PC-9 (cell line): ENCODE results near the gene BBS9. TPM values are rescaled to one million over a fixed set of nuclear protein-coding genes. Genes with fewer than 3 reads are reported as not detected.

Experiments
- BruUV-seq: library from RNA; stranded (reverse); fragments of 400-500 nt; replicated peaks from 2 replicates; lab custom pipeline; 2021; lab: Mats Ljungman, UMichigan
- CTCF ChIA-PET: fragments of 300-600 bp; sonication (Branson Sonifier 250); formaldehyde crosslinking; loops from one replicate; lab custom pipeline; 2022; ENCODE audit warnings: antibody characterized with exemption; lab: Charles Lee
- POLR2A ChIA-PET: fragments of 300-600 bp; sonication (Branson Sonifier 250); formaldehyde crosslinking; loops from one replicate; lab custom pipeline; 2022; ENCODE audit warnings: antibody characterized with exemption; ENCODE audit not compliant: unreplicated experiment; lab: Charles Lee
- DNase-seq, 2 experiments: peaks; one replicate each; pipeline versions ENCODE4 v3.0.0 to v3.0.0-alpha.2; 2015 to 2022; ENCODE audit warnings: mixed read lengths in 1 of 2
- H2AFZ ChIP-seq: fragments of 200-600 bp; sonication (generic); 2 replicates; pipeline ENCODE4 v1.8.1; 2017; ENCODE audit warnings: antibody characterized with exemption
- H3F3A ChIP-seq: fragments of 200-600 bp; sonication (generic); 2 replicates; pipeline ENCODE4 v1.8.1; 2017; ENCODE audit warnings: antibody characterized with exemption, mild to moderate bottlenecking, low read depth; ENCODE audit not compliant: insufficient read depth
- H3K27ac ChIP-seq: fragments of 200-600 bp; sonication (generic); 2 replicates; pipeline ENCODE4 v1.6.1; 2016; ENCODE audit warnings: mixed run types
- H3K27me3 ChIP-seq: fragments of 200-600 bp; sonication (generic); 2 replicates; pipeline ENCODE4 v1.6.1; 2016; ENCODE audit warnings: low read depth, mixed run types; ENCODE audit not compliant: insufficient read depth
- H3K36me3 ChIP-seq: fragments of 200-600 bp; sonication (generic); 2 replicates; pipeline ENCODE4 v1.6.1; 2016; ENCODE audit warnings: low read depth, mixed run types
- H3K4me1 ChIP-seq: fragments of 200-600 bp; sonication (generic); replicated peaks from 2 replicates; pipeline ENCODE4 v1.6.1; 2016; ENCODE audit warnings: mixed run types; ENCODE audit not compliant: insufficient read depth
- H3K4me2 ChIP-seq: fragments of 200-600 bp; sonication (generic); 2 replicates; pipeline ENCODE4 v1.6.1; 2017; ENCODE audit warnings: mixed run types
- H3K4me3 ChIP-seq: fragments of 200-600 bp; sonication (generic); 2 replicates; pipeline ENCODE4 v1.6.1; 2016; ENCODE audit warnings: mixed run types
- H3K79me2 ChIP-seq: fragments of 200-600 bp; sonication (generic); 2 replicates; pipeline ENCODE4 v1.6.1; 2017; ENCODE audit warnings: low read depth, mixed run types
- H3K9me2 ChIP-seq: fragments of 200-600 bp; sonication (generic); 2 replicates; pipeline ENCODE4 v1.8.1; 2017; ENCODE audit warnings: mild to moderate bottlenecking; ENCODE audit not compliant: insufficient read depth
- H3K9me3 ChIP-seq: fragments of 200-600 bp; sonication (generic); 2 replicates; pipeline ENCODE4 v1.8.1; 2016; ENCODE audit warnings: low read depth; ENCODE audit not compliant: insufficient read depth
- H4K20me1 ChIP-seq: fragments of 200-600 bp; sonication (generic); 2 replicates; pipeline ENCODE4 v1.8.1; 2017; ENCODE audit not compliant: insufficient read depth
- EZH2 ChIP-seq: fragments of 200-600 bp; sonication (generic); IDR thresholded peaks from 2 replicates; pipeline ENCODE4 v1.8.0; 2017; ENCODE audit warnings: antibody characterized with exemption, low read depth
- intact Hi-C: fragments of 100-400 bp; cut with micrococcal nuclease; formaldehyde crosslinking; loops from one replicate; pipeline ENCODE4 v1.10.0; 2022; ENCODE audit not compliant: unreplicated experiment
- total RNA-seq: library from RNA; stranded (reverse); gene quantifications from 2 replicates; pipeline ENCODE4 v1.2.3, GENCODE V29; 2021
- TF ChIP-seq, protein P1 (sequence below): fragments of 200-600 bp; sonication (generic); conservative IDR thresholded peaks from 2 replicates; pipeline ENCODE4 v1.6.1; 2017; ENCODE audit warnings: mixed run types, antibody characterized with exemption, mild to moderate bottlenecking, moderate library complexity

BBS9 gene
- total RNA-seq, 1 experiment from 2014 or later: 12.4 TPM

DNA sequence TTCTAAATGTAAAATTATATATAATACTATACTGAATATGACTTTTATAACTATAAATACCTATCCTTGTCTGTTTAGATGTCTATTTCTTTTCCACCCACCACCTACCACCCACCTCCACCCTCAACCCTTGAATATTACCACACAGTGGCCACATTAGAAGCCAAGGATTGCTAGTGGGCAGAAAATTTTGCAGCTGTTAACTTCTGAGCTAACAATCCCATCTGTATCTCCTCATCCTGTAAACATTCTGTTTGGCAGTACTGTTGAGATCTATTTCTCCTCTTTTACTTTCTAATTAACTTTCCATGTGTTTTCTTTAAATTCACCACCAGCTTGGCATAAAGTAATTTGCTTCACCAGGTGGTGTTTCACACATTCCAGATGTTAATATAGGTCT lies 494.9 kb downstream of the BBS9 start:
- H2AFZ ChIP-seq: no peak overlapping the region
- no peaks in the 10 kb centered on the region for H3K36me3 ChIP-seq
- H4K20me1 ChIP-seq: no peaks in the 10 kb centered on the region
- H3K79me2 ChIP-seq: no peaks in the 10 kb centered on the region
- H3K4me2 ChIP-seq: no peak overlapping the region
- BruUV-seq: no TSS peak
- no peak overlapping the region for H3K27ac ChIP-seq
- H3K9me2 ChIP-seq: no peaks in the 10 kb centered on the region; the same call in 1 of the 2 replicates
- no peaks in the 10 kb centered on the region for H3K27me3 ChIP-seq
- H3K4me1 ChIP-seq: no peaks in the 10 kb centered on the region
- no peak for DNase-seq
- ChIA-PET CTCF (no interaction called here), POLR2A (no interaction called here)
- TF ChIP-seq, protein P1, sequence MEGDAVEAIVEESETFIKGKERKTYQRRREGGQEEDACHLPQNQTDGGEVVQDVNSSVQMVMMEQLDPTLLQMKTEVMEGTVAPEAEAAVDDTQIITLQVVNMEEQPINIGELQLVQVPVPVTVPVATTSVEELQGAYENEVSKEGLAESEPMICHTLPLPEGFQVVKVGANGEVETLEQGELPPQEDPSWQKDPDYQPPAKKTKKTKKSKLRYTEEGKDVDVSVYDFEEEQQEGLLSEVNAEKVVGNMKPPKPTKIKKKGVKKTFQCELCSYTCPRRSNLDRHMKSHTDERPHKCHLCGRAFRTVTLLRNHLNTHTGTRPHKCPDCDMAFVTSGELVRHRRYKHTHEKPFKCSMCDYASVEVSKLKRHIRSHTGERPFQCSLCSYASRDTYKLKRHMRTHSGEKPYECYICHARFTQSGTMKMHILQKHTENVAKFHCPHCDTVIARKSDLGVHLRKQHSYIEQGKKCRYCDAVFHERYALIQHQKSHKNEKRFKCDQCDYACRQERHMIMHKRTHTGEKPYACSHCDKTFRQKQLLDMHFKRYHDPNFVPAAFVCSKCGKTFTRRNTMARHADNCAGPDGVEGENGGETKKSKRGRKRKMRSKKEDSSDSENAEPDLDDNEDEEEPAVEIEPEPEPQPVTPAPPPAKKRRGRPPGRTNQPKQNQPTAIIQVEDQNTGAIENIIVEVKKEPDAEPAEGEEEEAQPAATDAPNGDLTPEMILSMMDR: no peak
- no peak for TF ChIP-seq EZH2
- no peaks in the 10 kb centered on the region for H3F3A ChIP-seq
- intact Hi-C loops: no loop called here
- H3K4me3 ChIP-seq: no peak overlapping the region
- no peaks in the 10 kb centered on the region for H3K9me3 ChIP-seq

- no peaks in the 10 kb centered on the region for H3K27me3 ChIP-seq
- CTCF ChIA-PET: no interaction called here
- intact Hi-C loops: no loop called here
- POLR2A ChIA-PET: no interaction called here
- TF ChIP-seq, protein P1: no peak
- no peak for TF ChIP-seq EZH2
- H4K20me1 ChIP-seq: no peaks in the 10 kb centered on the region
- BruUV-seq: no TSS peak
- H3K36me3 ChIP-seq: no peaks in the 10 kb centered on the region
- H3K4me1 ChIP-seq: no peaks in the 10 kb centered on the region
- no peak for DNase-seq
- no peaks in the 10 kb centered on the region for H3F3A ChIP-seq
- H3K4me2 ChIP-seq: no peak overlapping the region
- H2AFZ ChIP-seq: no peak overlapping the region
- H3K79me2 ChIP-seq: no peaks in the 10 kb centered on the region
- H3K9me3 ChIP-seq: no peaks in the 10 kb centered on the region
- no peaks in the 10 kb centered on the region; the same call in 1 of the 2 replicates for H3K9me2 ChIP-seq
- no peak overlapping the region for H3K27ac ChIP-seq
- H3K4me3 ChIP-seq: no peak overlapping the region
Observed at GRCh38 chr7:33626869-33627268, 497.5 kb downstream of the BBS9 start.

GRCh38 chr7:33627741-33628140 lies 498.4 kb downstream of the BBS9 start:
- Histone ChIP-seq H3K27me3 (no peaks in the 10 kb centered on the region), H3K27ac (no peak overlapping the region), H3K4me2 (no peak overlapping the region), H2AFZ (no peak overlapping the region), H3K4me1 (no peaks in the 10 kb centered on the region), H3K36me3 (no peaks in the 10 kb centered on the region), H3K9me2 (no peaks in the 10 kb centered on the region; the same call in 1 of the 2 replicates), H3K9me3 (no peaks in the 10 kb centered on the region), H3F3A (no peaks in the 10 kb centered on the region), H3K4me3 (no peak overlapping the region), H4K20me1 (no peaks in the 10 kb centered on the region), H3K79me2 (no peaks in the 10 kb centered on the region)
- intact Hi-C loops: no loop called here
- POLR2A ChIA-PET: no interaction called here
- DNase-seq: no peak
- CTCF ChIA-PET: no interaction called here
- BruUV-seq: no TSS peak
- TF ChIP-seq, protein P1: no peak
- no peak for TF ChIP-seq EZH2
